ENCODE data around the gene SLC1A4. TPM values are rescaled to one million over a fixed set of nuclear protein-coding genes. Genes with fewer than 3 reads are reported as not detected.

Gene SLC1A4
- total RNA-seq, 1 experiment from 2014 or later = 35.0 TPM

- no peak overlapping the region for H3K4me3 ChIP-seq (ENCODE audit: low read depth, low read length)
- ChIA-PET CTCF (no interaction called here), POLR2A (no interaction called here)
- H3K4me1 ChIP-seq = peaks cover 7% of the 10 kb centered on the region; the same call in 1 of the 2 replicates
- no peaks in the 10 kb centered on the region; the same call in 1 of the 2 replicates for H3K27me3 ChIP-seq (replicated peaks; ENCODE audit: control insufficient read depth, insufficient read depth, low read length)
- no TSS peak for BruUV-seq (replicated peaks)
- Mint-ChIP-seq H3K27ac (ENCODE audit: unreplicated experiment) (no peak overlapping the region), H3K4me1 (ENCODE audit: low read depth, unreplicated experiment) (peaks cover 20% of the 10 kb centered on the region), H3K36me3 (ENCODE audit: insufficient read depth, unreplicated experiment) (no peaks in the 10 kb centered on the region), H3K4me3 (ENCODE audit: unreplicated experiment) (no peak overlapping the region), H3K9me3 (ENCODE audit: unreplicated experiment) (no peaks in the 10 kb centered on the region), H3K27me3 (ENCODE audit: insufficient read depth, unreplicated experiment) (no peaks in the 10 kb centered on the region)
- no peak for DNase-seq
- no peaks in the 10 kb centered on the region for H3K36me3 ChIP-seq (ENCODE audit: control insufficient read depth, insufficient read depth, low read length)
- intact Hi-C loops (cut with micrococcal nuclease; ENCODE audit: unreplicated experiment) = no loop called here
- no peaks in the 10 kb centered on the region for H3K9me3 ChIP-seq
- no peak for TF ChIP-seq CTCF (IDR thresholded peaks at IDR 0.05; ENCODE audit: insufficient read depth in 1 of 2, low read depth in 1 of 2, low read length in 1 of 2, severe bottlenecking in 1 of 2, unreplicated experiment in 1 of 2)
Observed at GRCh38 chr2:64947885-64948284, 41.3 kb upstream of the SLC1A4 start.

DNA sequence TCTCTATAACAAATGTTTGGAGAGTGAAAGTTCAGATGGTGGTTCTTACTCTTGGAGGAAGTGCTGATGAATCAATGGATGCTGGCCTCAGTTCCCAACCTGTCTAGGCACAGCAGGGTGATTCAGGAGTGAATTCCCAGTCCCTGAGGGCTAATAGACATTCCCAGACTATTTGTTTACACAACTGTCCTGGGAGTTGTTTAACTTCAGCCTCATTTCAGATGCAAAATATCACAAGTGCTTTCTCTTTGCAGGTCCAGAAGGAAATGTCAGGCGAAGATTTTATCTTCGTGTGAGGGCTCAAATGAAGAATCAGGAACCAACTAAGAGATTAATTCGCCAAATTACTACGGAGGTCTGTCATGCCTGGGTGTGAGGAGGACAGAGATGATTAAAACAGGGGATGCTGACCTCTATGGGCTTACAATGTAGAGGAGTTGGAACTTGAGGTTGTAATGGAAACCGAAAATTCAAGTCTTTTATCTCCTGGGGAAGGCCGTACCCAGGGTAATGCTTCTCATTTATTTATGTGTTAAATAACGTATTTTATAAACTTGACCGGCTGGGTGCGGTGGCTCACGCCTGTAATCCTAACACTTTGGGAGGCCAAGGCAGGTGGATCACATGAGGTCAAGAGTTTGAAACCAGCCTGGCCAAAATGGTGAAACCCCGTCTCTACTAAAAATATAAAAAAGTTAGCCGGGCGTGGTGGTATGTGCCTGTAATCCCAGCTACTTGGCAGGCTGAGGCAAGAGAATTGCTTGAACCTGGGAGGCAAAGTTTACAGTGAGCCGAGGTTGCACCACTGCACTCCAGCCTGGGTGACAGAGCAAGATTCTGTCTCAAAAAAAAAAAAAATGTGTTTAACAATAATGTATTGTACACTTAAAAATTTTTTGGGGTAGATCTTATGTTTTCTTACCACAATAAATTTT is 38.7 kb upstream of the SLC1A4 start:
- Mint-ChIP-seq H3K27me3 (ENCODE audit: insufficient read depth, unreplicated experiment) (no peaks in the 10 kb centered on the region), H3K9me3 (ENCODE audit: unreplicated experiment) (no peaks in the 10 kb centered on the region), H3K27ac (ENCODE audit: unreplicated experiment) (no peak overlapping the region), H3K4me1 (ENCODE audit: low read depth, unreplicated experiment) (peaks cover 11% of the 10 kb centered on the region), H3K4me3 (ENCODE audit: unreplicated experiment) (no peak overlapping the region), H3K36me3 (ENCODE audit: insufficient read depth, unreplicated experiment) (no peaks in the 10 kb centered on the region)
- intact Hi-C loops (cut with micrococcal nuclease; ENCODE audit: unreplicated experiment) = no loop called here
- H3K4me3 ChIP-seq (ENCODE audit: low read depth, low read length) = no peak overlapping the region
- POLR2A ChIA-PET = no interaction called here
- no peaks in the 10 kb centered on the region for H3K4me1 ChIP-seq
- no peak for DNase-seq
- no peak for TF ChIP-seq CTCF (IDR thresholded peaks at IDR 0.05; ENCODE audit: insufficient read depth in 1 of 2, low read depth in 1 of 2, low read length in 1 of 2, severe bottlenecking in 1 of 2, unreplicated experiment in 1 of 2)
- H3K36me3 ChIP-seq (ENCODE audit: control insufficient read depth, insufficient read depth, low read length) = no peaks in the 10 kb centered on the region
- peaks cover 5% of the 10 kb centered on the region for H3K9me3 ChIP-seq
- no peaks in the 10 kb centered on the region; the same call in 1 of the 2 replicates for H3K27me3 ChIP-seq (replicated peaks; ENCODE audit: control insufficient read depth, insufficient read depth, low read length)
- no TSS peak for BruUV-seq (replicated peaks)
- CTCF ChIA-PET = no interaction called here

- Mint-ChIP-seq H3K27me3 (ENCODE audit: insufficient read depth, unreplicated experiment) (no peaks in the 10 kb centered on the region), H3K4me1 (ENCODE audit: low read depth, unreplicated experiment) (peaks cover 6% of the 10 kb centered on the region), H3K27ac (ENCODE audit: unreplicated experiment) (no peak overlapping the region), H3K36me3 (ENCODE audit: insufficient read depth, unreplicated experiment) (no peaks in the 10 kb centered on the region), H3K9me3 (ENCODE audit: unreplicated experiment) (no peaks in the 10 kb centered on the region), H3K4me3 (ENCODE audit: unreplicated experiment) (no peak overlapping the region)
- ChIA-PET POLR2A (no interaction called here), CTCF (no interaction called here)
- Histone ChIP-seq H3K36me3 (ENCODE audit: control insufficient read depth, insufficient read depth, low read length) (no peaks in the 10 kb centered on the region), H3K4me1 (no peaks in the 10 kb centered on the region), H3K9me3 (peaks cover 7% of the 10 kb centered on the region), H3K27me3 (replicated peaks; ENCODE audit: control insufficient read depth, insufficient read depth, low read length) (no peaks in the 10 kb centered on the region; the same call in 1 of the 2 replicates), H3K4me3 (ENCODE audit: low read depth, low read length) (no peak overlapping the region)
- no peak for DNase-seq
- no peak for TF ChIP-seq CTCF (IDR thresholded peaks at IDR 0.05; ENCODE audit: insufficient read depth in 1 of 2, low read depth in 1 of 2, low read length in 1 of 2, severe bottlenecking in 1 of 2, unreplicated experiment in 1 of 2)
- intact Hi-C loops (cut with micrococcal nuclease; ENCODE audit: unreplicated experiment) = no loop called here
- no TSS peak for BruUV-seq (replicated peaks)
Observed at GRCh38 chr2:64951306-64951953, 37.8 kb upstream of the SLC1A4 start.

All from Caco-2 (cell line).